Stimulated activated CD4-positive, alpha-beta T cell treated with anti-CD3 and anti-CD28 coated beads, Interleukin-1b, Interleukin-23, amount 100 ng/mL, for 4 hours (primary cell): ENCODE data around the gene COG5.

ENCODE experiments used
- DNase-seq, 2 donors: peaks; one replicate each; pipeline ENCODE4 v3.0.0-alpha.2; 2020; ENCODE audit warnings: low read depth in 2 of 2

The COG5 gene

GRCh38 chr7:107563775-107564552 is at the start of gene COG5, which contains the start of gene DUS4L:
Gene COG5, minus strand, starts transcription at chr7:107563920. Its CDS starts 24 bp downstream, at chr7:107563896.
Gene DUS4L, plus strand, starts transcription at chr7:107563971. Its CDS starts 3,100 bp downstream, at chr7:107567071.
- peak; percentile 73 to 81 for DNase-seq

- DNase-seq = no peak
Measured at GRCh38 chr7:107613439-107613838, 49.7 kb upstream of the COG5 start.

- no peak for DNase-seq
Measured at GRCh38 chr7:107610323-107610722, 46.6 kb upstream of the COG5 start.

- DNase-seq = no peak
Measured at GRCh38 chr7:107609811-107610261, 46.1 kb upstream of the COG5 start.

- DNase-seq = no peak
Measured at GRCh38 chr7:107606303-107606702, 42.6 kb upstream of the COG5 start.

- no peak for DNase-seq
Measured at GRCh38 chr7:107605218-107605815, 41.6 kb upstream of the COG5 start.

GRCh38 chr7:107600816-107601215 is 37.1 kb upstream of the COG5 start:
- DNase-seq = no peak

- no peak for DNase-seq
Measured at GRCh38 chr7:107599262-107599661, 35.5 kb upstream of the COG5 start.

GRCh38 chr7:107597953-107598352 is 34.2 kb upstream of the COG5 start:
- no peak for DNase-seq

- no peak for DNase-seq
Measured at GRCh38 chr7:107597582-107597916, 33.8 kb upstream of the COG5 start.

- DNase-seq = no peak
Measured at GRCh38 chr7:107596881-107597581, 33.3 kb upstream of the COG5 start.

GRCh38 chr7:107594961-107595737 is 31.4 kb upstream of the COG5 start:
- DNase-seq = no peak

GRCh38 chr7:107593025-107593410 is 29.3 kb upstream of the COG5 start:
- DNase-seq = no peak

GRCh38 chr7:107592361-107593024 is 28.8 kb upstream of the COG5 start:
- DNase-seq = no peak

- no peak for DNase-seq
Measured at GRCh38 chr7:107591421-107591820, 27.7 kb upstream of the COG5 start.

- no peak for DNase-seq
Measured at GRCh38 chr7:107588529-107589130, 24.9 kb upstream of the COG5 start.

GRCh38 chr7:107584716-107585115 is 21.0 kb upstream of the COG5 start:
- no peak for DNase-seq

GRCh38 chr7:107582875-107583274 is 19.2 kb upstream of the COG5 start:
- no peak for DNase-seq

GRCh38 chr7:107581387-107582013 is 17.8 kb upstream of the COG5 start:
- no peak for DNase-seq

- DNase-seq = no peak
Measured at GRCh38 chr7:107580716-107581383, 17.1 kb upstream of the COG5 start.
